ENCODE data around the gene LGR6. TPM values are rescaled to one million over a fixed set of nuclear protein-coding genes. Genes with fewer than 3 reads are reported as not detected.

LGR6 gene
- total and polyA plus RNA-seq, 3 donors from 2014 or later = 8.1 to 18.4 (median 8.3) TPM

- TF ChIP-seq CTCF (IDR thresholded peaks at IDR 0.05) = no peak
- no peak for TF ChIP-seq POLR2A (IDR thresholded peaks at IDR 0.05)
- no peak for DNase-seq
- Histone ChIP-seq H3K36me3 (ENCODE audit: low read depth, missing control alignments) (no peaks in the 10 kb centered on the region), H3K27me3 (no peaks in the 10 kb centered on the region), H3K4me3 (no peak overlapping the region), H3K9me3 (no peaks in the 10 kb centered on the region), H3K27ac (no peak overlapping the region), H3K4me1 (peaks cover 15% of the 10 kb centered on the region)
- WGBS, 2 donors = 38 to 73% methylated on average over 7 of the region's 7 CpGs
- intact Hi-C loops (cut with DNase I; ENCODE audit: low total_unique reads) = no loop called here
Measured at GRCh38 chr1:202223121-202223860, 29.7 kb downstream of the LGR6 start.

- intact Hi-C loops (cut with DNase I; ENCODE audit: low total_unique reads) = no loop called here
- TF ChIP-seq POLR2A (IDR thresholded peaks at IDR 0.05) = no peak
- no peak for TF ChIP-seq CTCF (IDR thresholded peaks at IDR 0.05)
- H3K4me1 ChIP-seq = peaks cover 15% of the 10 kb centered on the region
- H3K27ac ChIP-seq = no peak overlapping the region
- H3K4me3 ChIP-seq = no peak overlapping the region
- H3K9me3 ChIP-seq = no peaks in the 10 kb centered on the region
- 89 to 100% methylated on average over 3 to 8 of the region's 8 CpGs for WGBS, 2 donors
- no peaks in the 10 kb centered on the region for H3K27me3 ChIP-seq
- DNase-seq = no peak
- no peaks in the 10 kb centered on the region for H3K36me3 ChIP-seq (ENCODE audit: low read depth, missing control alignments)
Measured at GRCh38 chr1:202224453-202224852, 30.9 kb downstream of the LGR6 start.

GRCh38 chr1:202225131-202225530 is 31.5 kb downstream of the LGR6 start:
- DNase-seq = no peak
- Histone ChIP-seq H3K27ac (no peak overlapping the region), H3K9me3 (no peaks in the 10 kb centered on the region), H3K36me3 (ENCODE audit: low read depth, missing control alignments) (no peaks in the 10 kb centered on the region), H3K27me3 (no peaks in the 10 kb centered on the region), H3K4me1 (peaks cover 15% of the 10 kb centered on the region), H3K4me3 (no peak overlapping the region)
- 82 to 92% methylated on average over 4 to 5 of the region's 5 CpGs for WGBS, 2 donors
- intact Hi-C loops (cut with DNase I; ENCODE audit: low total_unique reads) = no loop called here
- TF ChIP-seq POLR2A (IDR thresholded peaks at IDR 0.05) = no peak
- TF ChIP-seq CTCF (IDR thresholded peaks at IDR 0.05) = no peak

GRCh38 chr1:202227053-202227672 is 33.6 kb downstream of the LGR6 start:
- intact Hi-C loops (cut with DNase I; ENCODE audit: low total_unique reads) = no loop called here
- DNase-seq = no peak
- 92 to 96% methylated on average over 7 of the region's 7 CpGs for WGBS, 2 donors
- peaks cover 12% of the 10 kb centered on the region for H3K4me1 ChIP-seq
- no peak overlapping the region for H3K4me3 ChIP-seq
- no peaks in the 10 kb centered on the region for H3K9me3 ChIP-seq
- H3K27me3 ChIP-seq = no peaks in the 10 kb centered on the region
- H3K36me3 ChIP-seq (ENCODE audit: low read depth, missing control alignments) = no peaks in the 10 kb centered on the region
- H3K27ac ChIP-seq = no peak overlapping the region
- TF ChIP-seq CTCF (IDR thresholded peaks at IDR 0.05) (no peak), POLR2A (IDR thresholded peaks at IDR 0.05) (no peak)

Measured in testis (tissue), 3 donors.